ENCODE data around the gene RPL5. TPM values are rescaled to one million over a fixed set of nuclear protein-coding genes. Genes with fewer than 3 reads are reported as not detected.

The RPL5 gene
- total RNA-seq, 1 experiment from 2014 or later = 1,607 TPM

GRCh38 chr1:92840600-92840999, 8.8 kb downstream of the RPL5 start:
- Mint-ChIP-seq H3K9me3 (ENCODE audit: unreplicated experiment) (no peaks in the 10 kb centered on the region), H3K27me3 (ENCODE audit: insufficient read depth, unreplicated experiment) (no peaks in the 10 kb centered on the region), H3K4me3 (ENCODE audit: unreplicated experiment) (no peak overlapping the region), H3K36me3 (ENCODE audit: insufficient read depth, unreplicated experiment) (peaks cover 95% of the 10 kb centered on the region), H3K4me1 (ENCODE audit: insufficient read depth, unreplicated experiment) (peaks cover 24% of the 10 kb centered on the region), H3K27ac (ENCODE audit: low read depth, unreplicated experiment) (no peak overlapping the region)
- TF ChIP-seq, protein P1, sequence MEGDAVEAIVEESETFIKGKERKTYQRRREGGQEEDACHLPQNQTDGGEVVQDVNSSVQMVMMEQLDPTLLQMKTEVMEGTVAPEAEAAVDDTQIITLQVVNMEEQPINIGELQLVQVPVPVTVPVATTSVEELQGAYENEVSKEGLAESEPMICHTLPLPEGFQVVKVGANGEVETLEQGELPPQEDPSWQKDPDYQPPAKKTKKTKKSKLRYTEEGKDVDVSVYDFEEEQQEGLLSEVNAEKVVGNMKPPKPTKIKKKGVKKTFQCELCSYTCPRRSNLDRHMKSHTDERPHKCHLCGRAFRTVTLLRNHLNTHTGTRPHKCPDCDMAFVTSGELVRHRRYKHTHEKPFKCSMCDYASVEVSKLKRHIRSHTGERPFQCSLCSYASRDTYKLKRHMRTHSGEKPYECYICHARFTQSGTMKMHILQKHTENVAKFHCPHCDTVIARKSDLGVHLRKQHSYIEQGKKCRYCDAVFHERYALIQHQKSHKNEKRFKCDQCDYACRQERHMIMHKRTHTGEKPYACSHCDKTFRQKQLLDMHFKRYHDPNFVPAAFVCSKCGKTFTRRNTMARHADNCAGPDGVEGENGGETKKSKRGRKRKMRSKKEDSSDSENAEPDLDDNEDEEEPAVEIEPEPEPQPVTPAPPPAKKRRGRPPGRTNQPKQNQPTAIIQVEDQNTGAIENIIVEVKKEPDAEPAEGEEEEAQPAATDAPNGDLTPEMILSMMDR (IDR thresholded peaks at IDR 0.05; ENCODE audit: unreplicated experiment) = no peak
- ChIA-PET CTCF (interaction anchor here (0.6 to 1.5 kb wide), 6 partner anchors 8 to 154 kb away, joined by 3 to 5 read pairs (median 3); no protein-coding TSS in a partner anchor), POLR2A (interaction anchor here (0.6 to 3.4 kb wide), 3 partner anchors 9 to 160 kb away, joined by 3 to 23 read pairs (median 3); partner anchors contain the start of gene RPL5)
- intact Hi-C loops (cut with micrococcal nuclease) = loop anchor here (10.0 kb wide), 1 partner anchor 64 kb away; no protein-coding TSS in a partner anchor
- no TSS peak for BruUV-seq (replicated peaks)
- DNase-seq (ENCODE audit: unreplicated experiment) = no peak

- H3K27ac Mint-ChIP-seq (ENCODE audit: low read depth, unreplicated experiment) = no peak overlapping the region
- CTCF ChIA-PET = interaction anchor here (1.0 to 1.4 kb wide), 3 partner anchors 95 to 152 kb away, joined by 3 to 6 read pairs (median 3); no protein-coding TSS in a partner anchor
- H3K4me3 Mint-ChIP-seq (ENCODE audit: unreplicated experiment) = no peak overlapping the region
- TF ChIP-seq, protein P1 (IDR thresholded peaks at IDR 0.05; ENCODE audit: unreplicated experiment) = no peak
- DNase-seq (ENCODE audit: unreplicated experiment) = no peak
- H3K9me3 Mint-ChIP-seq (ENCODE audit: unreplicated experiment) = no peaks in the 10 kb centered on the region
- POLR2A ChIA-PET = interaction anchor here (1.2 to 3.4 kb wide), 2 partner anchors 11 to 120 kb away, joined by 3 to 23 read pairs; partner anchors contain the start of gene RPL5
- H3K27me3 Mint-ChIP-seq (ENCODE audit: insufficient read depth, unreplicated experiment) = no peaks in the 10 kb centered on the region
- H3K36me3 Mint-ChIP-seq (ENCODE audit: insufficient read depth, unreplicated experiment) = peaks cover 77% of the 10 kb centered on the region
- BruUV-seq (replicated peaks) = no TSS peak
- peaks cover 14% of the 10 kb centered on the region for H3K4me1 Mint-ChIP-seq (ENCODE audit: insufficient read depth, unreplicated experiment)
- intact Hi-C loops (cut with micrococcal nuclease) = loop anchor here (10.0 kb wide), 1 partner anchor 62 kb away; no protein-coding TSS in a partner anchor
These were observed 10.5 kb downstream of the RPL5 start for GRCh38 chr1:92842082-92843045.

DNA sequence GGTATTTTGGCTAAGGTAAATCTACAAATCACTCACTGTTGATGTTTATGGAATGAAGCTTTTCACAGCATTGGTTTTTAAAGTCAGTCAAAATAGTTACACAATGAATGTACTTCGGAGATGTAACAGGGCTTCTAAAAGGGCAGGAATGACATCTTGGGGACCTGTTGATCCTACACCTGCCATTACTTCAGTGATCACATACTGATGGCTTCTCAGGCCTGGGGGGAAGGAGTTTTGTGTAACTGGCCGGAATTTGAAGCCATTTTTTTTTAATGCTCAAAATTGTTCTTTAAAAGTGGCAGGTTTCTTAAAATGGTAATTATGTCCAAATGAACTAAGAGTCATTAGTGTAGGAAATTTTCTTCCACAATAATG, 11.2 kb downstream of the RPL5 start:
- Mint-ChIP-seq H3K4me3 (ENCODE audit: unreplicated experiment) (no peak overlapping the region), H3K27ac (ENCODE audit: low read depth, unreplicated experiment) (no peak overlapping the region), H3K27me3 (ENCODE audit: insufficient read depth, unreplicated experiment) (no peaks in the 10 kb centered on the region), H3K9me3 (ENCODE audit: unreplicated experiment) (no peaks in the 10 kb centered on the region), H3K36me3 (ENCODE audit: insufficient read depth, unreplicated experiment) (peaks cover 71% of the 10 kb centered on the region), H3K4me1 (ENCODE audit: insufficient read depth, unreplicated experiment) (peaks cover 8% of the 10 kb centered on the region)
- DNase-seq (ENCODE audit: unreplicated experiment) = no peak
- intact Hi-C loops (cut with micrococcal nuclease) = loop anchor here (10.0 kb wide), 1 partner anchor 62 kb away; no protein-coding TSS in a partner anchor
- ChIA-PET POLR2A (interaction anchor here (3.4 kb wide), 1 partner anchor 11 kb away, joined by 23 read pairs; the partner anchor contains the start of gene RPL5), CTCF (interaction anchor here (1.0 to 1.1 kb wide), 2 partner anchors 125 to 151 kb away, joined by 3 to 6 read pairs; no protein-coding TSS in a partner anchor)
- BruUV-seq (replicated peaks) = no TSS peak
- TF ChIP-seq, protein P1 (IDR thresholded peaks at IDR 0.05; ENCODE audit: unreplicated experiment) = no peak

Data from MCF 10A (cell line).